GM21723 (cell line): ENCODE measurements around the gene WASHC3.
A peak's percentile ranks its signal among the peaks of the same experiment; 100 is the strongest.
"Not testable (repeated sequence)": the region's sequence is repeated elsewhere in the genome, so short reads cannot be mapped to it uniquely, and the experiment has no call there.

ENCODE experiments used
- ATAC-seq: cut with Tn5 transposase; IDR thresholded peaks from one replicate; pipeline ENCODE4 v1.9.1; 2021; ENCODE audit warnings: mild to moderate bottlenecking, moderate library complexity; ENCODE audit not compliant: unreplicated experiment

WASHC3 gene

GRCh38 chr12:102051431-102051965 is 10.3 kb downstream of the WASHC3 start:
- no peak for ATAC-seq

GRCh38 chr12:102050660-102051430 is 10.9 kb downstream of the WASHC3 start:
- no peak for ATAC-seq

- peak; percentile 97 for ATAC-seq
These were observed 17.9 kb downstream of the WASHC3 start for GRCh38 chr12:102043928-102044327.

GRCh38 chr12:102033991-102034745 is 27.6 kb downstream of the WASHC3 start:
- no peak for ATAC-seq

GRCh38 chr12:102031852-102032251 is 29.9 kb downstream of the WASHC3 start:
- ATAC-seq = no peak

GRCh38 chr12:102029141-102029540 is 32.6 kb downstream of the WASHC3 start:
- ATAC-seq = no peak

GRCh38 chr12:102026728-102027127 is 35.1 kb downstream of the WASHC3 start:
- no peak for ATAC-seq

- no peak for ATAC-seq
These were observed 37.0 kb downstream of the WASHC3 start for GRCh38 chr12:102024765-102025164.

GRCh38 chr12:102023343-102023930 is 38.4 kb downstream of the WASHC3 start:
- no peak for ATAC-seq

GRCh38 chr12:102022286-102022685 is 39.5 kb downstream of the WASHC3 start:
- ATAC-seq = no peak

GRCh38 chr12:102021540-102022246 is 40.1 kb downstream of the WASHC3 start:
- no peak for ATAC-seq

GRCh38 chr12:102018607-102019006 is 43.2 kb downstream of the WASHC3 start:
- ATAC-seq = not testable (repeated sequence)

GRCh38 chr12:102016472-102016871 is 45.3 kb downstream of the WASHC3 start:
- ATAC-seq = no peak

- ATAC-seq = peak; percentile 94
These were observed 51.4 kb downstream of the WASHC3 start for GRCh38 chr12:102010265-102010994.

- ATAC-seq = peak; percentile 5
These were observed 52.0 kb downstream of the WASHC3 start for GRCh38 chr12:102009796-102010195.

- ATAC-seq = no peak
These were observed 53.1 kb downstream of the WASHC3 start for GRCh38 chr12:102008615-102009126.

- no peak for ATAC-seq
These were observed 56.5 kb downstream of the WASHC3 start for GRCh38 chr12:102005256-102005655.

- no peak for ATAC-seq
These were observed 64.7 kb downstream of the WASHC3 start for GRCh38 chr12:101997102-101997501.

- ATAC-seq = no peak
These were observed 66.1 kb downstream of the WASHC3 start for GRCh38 chr12:101995684-101996083.

- no peak for ATAC-seq
These were observed 69.7 kb downstream of the WASHC3 start for GRCh38 chr12:101992091-101992490.
